Ishikawa (cell line): Measurements from ENCODE around the gene PACSIN1.

Source experiments
- CEBPB ChIP-seq: IDR thresholded peaks from 2 replicates; pipeline ENCODE4 v1.6.1; 2012
- CREB1 ChIP-seq: IDR thresholded peaks from 2 replicates; pipeline ENCODE4 v1.6.1; 2012; ENCODE audit warnings: low read depth
- EGR1 ChIP-seq: IDR thresholded peaks from 2 replicates; pipeline ENCODE4 v1.6.1; 2012
- EP300 ChIP-seq: IDR thresholded peaks from 2 replicates; pipeline ENCODE4 v1.6.1; 2012; ENCODE audit warnings: borderline replicate concordance
- FOXM1 ChIP-seq: IDR thresholded peaks from 2 replicates; pipeline ENCODE4 v1.6.1; 2012; ENCODE audit warnings: low read depth, borderline replicate concordance
- NFIC ChIP-seq: IDR thresholded peaks from 2 replicates; pipeline ENCODE4 v1.6.1; 2012
- RAD21 ChIP-seq: IDR thresholded peaks from 2 replicates; pipeline ENCODE4 v1.6.1; 2012; ENCODE audit warnings: low read depth
- TAF1 ChIP-seq: IDR thresholded peaks from 2 replicates; pipeline ENCODE4 v1.6.1; 2012; ENCODE audit warnings: low read depth, mild to moderate bottlenecking
- TCF12 ChIP-seq: IDR thresholded peaks from 2 replicates; pipeline ENCODE4 v1.6.1; 2012; ENCODE audit warnings: low read depth
- TEAD4 ChIP-seq: IDR thresholded peaks from 2 replicates; pipeline ENCODE4 v1.6.1; 2012
- YY1 ChIP-seq: IDR thresholded peaks from 2 replicates; pipeline ENCODE4 v1.6.1; 2012; ENCODE audit warnings: low read depth
- ZBTB7A ChIP-seq: IDR thresholded peaks from 2 replicates; pipeline ENCODE4 v1.6.1; 2012; ENCODE audit warnings: low read depth
- TF ChIP-seq, protein P1 (sequence below): IDR thresholded peaks from 2 replicates; pipeline ENCODE4 v1.6.1; 2012
- TF ChIP-seq, protein P2 (sequence below): IDR thresholded peaks from 2 replicates; pipeline ENCODE4 v1.6.1; 2012; ENCODE audit warnings: low read depth, mild to moderate bottlenecking
- TF ChIP-seq, protein P3 (sequence below): IDR thresholded peaks from 2 replicates; pipeline ENCODE4 v1.6.1; 2012

Gene PACSIN1

DNA sequence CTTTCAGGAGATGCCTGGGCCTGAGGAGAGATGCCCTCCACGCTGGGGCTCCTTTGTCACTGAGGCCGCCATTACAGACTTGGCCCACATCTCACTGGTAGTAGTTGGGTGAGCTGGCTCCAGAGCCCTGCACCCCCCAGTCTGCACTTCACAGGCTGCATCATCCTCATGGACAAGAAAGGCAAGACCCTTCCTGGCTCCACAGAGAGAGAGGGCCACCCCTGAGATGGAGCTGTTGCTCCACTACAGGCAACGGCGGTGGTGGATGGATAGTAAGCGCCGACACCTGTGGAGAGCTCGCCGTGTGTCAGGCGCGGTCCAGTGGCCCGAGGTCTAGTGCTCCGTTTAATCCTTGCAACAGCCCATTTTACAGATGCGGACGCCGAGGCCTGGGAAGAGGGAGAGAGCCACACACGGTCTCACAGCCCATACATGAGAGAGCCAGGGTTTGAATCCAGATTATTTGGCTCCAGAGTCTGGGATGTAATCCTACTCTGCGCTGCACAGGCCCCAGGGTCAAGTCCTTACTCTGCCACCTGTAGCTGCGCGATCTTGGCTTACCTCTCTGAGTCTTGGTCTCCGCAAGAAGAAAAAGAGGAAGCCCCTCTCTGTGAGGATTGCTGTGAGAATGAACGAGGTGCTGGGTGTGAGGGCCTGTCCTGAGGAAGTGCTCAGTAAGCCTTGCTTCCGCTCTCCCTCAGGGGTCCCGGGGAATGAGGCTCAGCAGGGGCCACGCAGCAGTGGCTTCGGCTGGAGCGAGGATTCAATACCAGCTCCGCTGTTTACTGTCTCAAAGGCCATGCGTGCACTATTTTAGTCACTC, 55.8 kb downstream of the PACSIN1 start:
- TF ChIP-seq NFIC: no peak
- TF ChIP-seq CREB1: no peak
- TF ChIP-seq ZBTB7A: no peak
- TF ChIP-seq, protein P1, sequence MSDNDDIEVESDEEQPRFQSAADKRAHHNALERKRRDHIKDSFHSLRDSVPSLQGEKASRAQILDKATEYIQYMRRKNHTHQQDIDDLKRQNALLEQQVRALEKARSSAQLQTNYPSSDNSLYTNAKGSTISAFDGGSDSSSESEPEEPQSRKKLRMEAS: no peak
- TF ChIP-seq YY1: no peak

DNA sequence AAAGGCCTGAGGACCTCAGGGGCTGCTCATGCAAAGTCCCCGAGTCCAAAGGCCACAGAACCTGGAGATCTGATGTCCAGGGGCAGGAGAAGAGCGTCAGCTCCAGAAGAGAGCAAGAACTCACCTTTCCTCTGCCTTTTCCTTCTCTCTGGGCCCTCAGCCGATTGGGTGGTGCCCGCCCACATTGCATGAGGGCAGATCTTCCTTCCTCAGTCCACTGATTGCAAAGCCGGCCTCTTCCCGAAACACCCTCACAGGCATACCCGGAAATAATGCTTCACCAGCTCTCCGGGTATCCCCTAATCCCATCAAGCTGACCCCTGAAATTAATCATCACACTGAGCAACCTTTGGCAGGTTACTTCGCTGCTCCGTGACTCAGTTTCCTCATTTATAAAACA, 56.9 kb downstream of the PACSIN1 start:
- TF ChIP-seq FOXM1 (no peak), RAD21 (no peak)

DNA sequence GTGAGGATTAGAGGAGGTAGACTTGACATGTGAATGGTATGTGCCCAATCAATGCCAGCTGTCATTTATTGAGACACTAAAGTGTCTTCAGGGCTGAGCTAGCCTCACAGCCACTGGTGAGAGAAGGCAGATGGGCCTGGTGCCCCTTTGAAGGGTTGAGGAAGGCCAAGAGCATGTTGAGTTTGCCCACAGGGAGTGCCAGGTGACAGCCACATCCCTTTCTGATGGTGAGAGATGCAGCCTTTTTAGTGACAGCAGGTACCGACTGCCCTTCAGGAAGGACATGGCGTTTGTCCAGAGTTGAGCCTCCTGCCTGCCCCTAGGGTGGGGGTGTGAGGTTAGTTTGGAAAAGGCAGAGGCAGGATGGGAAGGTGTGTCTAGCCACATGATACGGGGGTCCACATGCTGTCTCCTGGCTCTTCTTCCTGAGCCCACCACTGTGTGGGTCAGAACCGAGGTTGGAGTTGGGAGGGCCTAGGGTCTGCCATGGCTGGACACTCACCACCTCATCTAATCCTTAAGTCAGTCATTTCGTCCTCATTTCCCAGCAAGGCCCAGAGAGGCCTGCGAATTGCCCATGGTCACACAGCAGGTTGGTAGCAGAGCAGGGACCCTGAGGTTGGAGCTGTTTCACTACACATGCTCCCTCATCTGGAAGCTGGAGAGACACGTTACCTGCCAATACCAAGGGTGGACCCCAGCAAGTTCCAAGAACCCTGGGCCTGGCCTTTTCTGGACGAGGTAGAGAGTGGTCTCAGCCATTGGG, 57.7 kb downstream of the PACSIN1 start:
- no peak for TF ChIP-seq YY1
- no peak for TF ChIP-seq TAF1
- no peak for TF ChIP-seq CREB1
- no peak for TF ChIP-seq ZBTB7A
- TF ChIP-seq RAD21: no peak
- no peak for TF ChIP-seq TEAD4
- TF ChIP-seq EGR1: no peak
- TF ChIP-seq, protein P2, sequence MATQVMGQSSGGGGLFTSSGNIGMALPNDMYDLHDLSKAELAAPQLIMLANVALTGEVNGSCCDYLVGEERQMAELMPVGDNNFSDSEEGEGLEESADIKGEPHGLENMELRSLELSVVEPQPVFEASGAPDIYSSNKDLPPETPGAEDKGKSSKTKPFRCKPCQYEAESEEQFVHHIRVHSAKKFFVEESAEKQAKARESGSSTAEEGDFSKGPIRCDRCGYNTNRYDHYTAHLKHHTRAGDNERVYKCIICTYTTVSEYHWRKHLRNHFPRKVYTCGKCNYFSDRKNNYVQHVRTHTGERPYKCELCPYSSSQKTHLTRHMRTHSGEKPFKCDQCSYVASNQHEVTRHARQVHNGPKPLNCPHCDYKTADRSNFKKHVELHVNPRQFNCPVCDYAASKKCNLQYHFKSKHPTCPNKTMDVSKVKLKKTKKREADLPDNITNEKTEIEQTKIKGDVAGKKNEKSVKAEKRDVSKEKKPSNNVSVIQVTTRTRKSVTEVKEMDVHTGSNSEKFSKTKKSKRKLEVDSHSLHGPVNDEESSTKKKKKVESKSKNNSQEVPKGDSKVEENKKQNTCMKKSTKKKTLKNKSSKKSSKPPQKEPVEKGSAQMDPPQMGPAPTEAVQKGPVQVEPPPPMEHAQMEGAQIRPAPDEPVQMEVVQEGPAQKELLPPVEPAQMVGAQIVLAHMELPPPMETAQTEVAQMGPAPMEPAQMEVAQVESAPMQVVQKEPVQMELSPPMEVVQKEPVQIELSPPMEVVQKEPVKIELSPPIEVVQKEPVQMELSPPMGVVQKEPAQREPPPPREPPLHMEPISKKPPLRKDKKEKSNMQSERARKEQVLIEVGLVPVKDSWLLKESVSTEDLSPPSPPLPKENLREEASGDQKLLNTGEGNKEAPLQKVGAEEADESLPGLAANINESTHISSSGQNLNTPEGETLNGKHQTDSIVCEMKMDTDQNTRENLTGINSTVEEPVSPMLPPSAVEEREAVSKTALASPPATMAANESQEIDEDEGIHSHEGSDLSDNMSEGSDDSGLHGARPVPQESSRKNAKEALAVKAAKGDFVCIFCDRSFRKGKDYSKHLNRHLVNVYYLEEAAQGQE: no peak

DNA sequence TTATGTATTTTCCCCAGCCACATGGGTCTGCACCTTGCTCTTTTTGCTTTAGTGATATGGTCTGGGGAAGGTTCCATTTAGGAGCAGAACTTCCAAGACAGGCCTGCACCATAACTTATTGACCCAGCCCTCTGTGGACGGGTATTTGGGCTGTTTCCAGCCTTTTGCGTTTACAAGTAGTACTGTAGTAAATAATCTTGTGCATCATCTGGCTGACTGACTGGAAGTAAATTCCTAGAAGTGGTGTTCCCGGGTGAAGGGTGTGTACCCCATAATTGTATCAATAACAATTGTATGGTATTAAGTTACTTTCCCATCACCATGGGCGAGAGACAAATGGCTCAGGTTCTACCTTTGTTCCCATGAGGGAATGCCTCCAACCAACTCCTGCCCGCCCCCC, 58.6 kb downstream of the PACSIN1 start:
- TF ChIP-seq, protein P1: no peak
- no peak for TF ChIP-seq CREB1
- TF ChIP-seq ZBTB7A: no peak
- no peak for TF ChIP-seq NFIC

DNA sequence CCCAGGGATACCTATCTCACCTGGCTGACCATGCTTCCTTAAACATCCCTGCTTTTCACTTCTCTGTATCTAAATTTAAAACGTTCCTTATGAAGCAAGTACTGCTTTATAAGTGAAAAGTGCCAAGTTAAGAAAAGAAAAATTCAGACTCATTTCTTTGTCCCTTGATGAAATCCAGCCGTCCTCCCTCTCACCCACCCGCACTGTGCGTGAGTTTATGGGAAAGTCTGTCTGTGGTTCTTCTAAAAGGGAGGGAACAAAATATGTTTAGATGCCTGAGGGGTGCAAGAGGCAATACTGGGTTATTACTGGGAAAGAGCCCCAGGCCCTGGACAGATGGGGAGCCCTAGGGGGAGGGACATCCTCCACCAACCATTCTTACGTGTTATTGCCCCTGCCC, 59.1 kb downstream of the PACSIN1 start:
- TF ChIP-seq CREB1 (no peak), ZBTB7A (no peak), TCF12 (no peak)
- TF ChIP-seq, protein P3, sequence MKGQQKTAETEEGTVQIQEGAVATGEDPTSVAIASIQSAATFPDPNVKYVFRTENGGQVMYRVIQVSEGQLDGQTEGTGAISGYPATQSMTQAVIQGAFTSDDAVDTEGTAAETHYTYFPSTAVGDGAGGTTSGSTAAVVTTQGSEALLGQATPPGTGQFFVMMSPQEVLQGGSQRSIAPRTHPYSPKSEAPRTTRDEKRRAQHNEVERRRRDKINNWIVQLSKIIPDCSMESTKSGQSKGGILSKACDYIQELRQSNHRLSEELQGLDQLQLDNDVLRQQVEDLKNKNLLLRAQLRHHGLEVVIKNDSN: no peak
- TF ChIP-seq, protein P1: no peak

DNA sequence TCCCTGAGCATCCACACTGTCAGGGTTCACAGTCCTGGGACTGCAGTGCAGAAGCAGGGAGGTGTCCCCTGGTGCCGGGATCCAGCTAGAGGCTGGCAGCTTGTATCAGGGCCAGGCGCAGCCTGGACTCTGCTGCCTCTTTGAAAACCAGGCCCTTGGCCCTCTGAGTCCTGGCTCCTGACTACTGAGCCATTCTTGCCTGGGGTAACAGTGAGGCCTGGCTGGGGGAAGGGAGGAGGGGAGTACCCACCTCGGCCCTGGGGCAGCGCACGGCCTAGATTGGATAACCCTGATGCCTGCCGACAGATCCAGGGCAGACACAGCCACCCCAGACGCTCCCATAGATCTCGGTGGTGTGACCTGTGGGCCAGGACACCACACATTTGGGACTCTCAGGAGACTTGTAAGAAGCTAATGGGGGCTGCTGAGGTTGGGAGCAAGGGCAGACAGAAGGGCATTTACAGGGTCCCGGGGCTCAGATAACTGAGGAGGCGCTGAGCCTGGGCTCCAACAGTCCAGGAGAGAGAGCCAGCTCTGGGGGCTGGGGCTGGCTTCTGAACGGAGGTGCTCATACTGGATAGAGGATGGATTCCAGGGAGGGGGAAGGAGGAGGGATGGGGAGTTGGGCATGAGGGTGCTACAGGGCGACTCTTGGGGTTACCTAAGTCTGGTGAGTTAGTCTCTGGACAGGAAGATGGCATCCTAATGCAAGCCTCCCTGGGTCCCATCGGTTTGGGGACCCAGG, 59.7 kb downstream of the PACSIN1 start:
- TF ChIP-seq TCF12 (no peak), YY1 (no peak), TEAD4 (no peak), ZBTB7A (no peak), EGR1 (no peak), CEBPB (no peak), EP300 (no peak), CREB1 (no peak)
- TF ChIP-seq, protein P3: no peak
- TF ChIP-seq, protein P2: no peak
- TF ChIP-seq, protein P1: no peak
